NCI-H1105 treated with DMSO at 0.1 percent for 48 hours (cell line): ENCODE results near the gene IGHMBP2.

Experiments used
- DNase-seq: peaks from one replicate; lab custom pipeline; 2025; lab: John Stamatoyannopoulos, UW

Gene IGHMBP2

DNA sequence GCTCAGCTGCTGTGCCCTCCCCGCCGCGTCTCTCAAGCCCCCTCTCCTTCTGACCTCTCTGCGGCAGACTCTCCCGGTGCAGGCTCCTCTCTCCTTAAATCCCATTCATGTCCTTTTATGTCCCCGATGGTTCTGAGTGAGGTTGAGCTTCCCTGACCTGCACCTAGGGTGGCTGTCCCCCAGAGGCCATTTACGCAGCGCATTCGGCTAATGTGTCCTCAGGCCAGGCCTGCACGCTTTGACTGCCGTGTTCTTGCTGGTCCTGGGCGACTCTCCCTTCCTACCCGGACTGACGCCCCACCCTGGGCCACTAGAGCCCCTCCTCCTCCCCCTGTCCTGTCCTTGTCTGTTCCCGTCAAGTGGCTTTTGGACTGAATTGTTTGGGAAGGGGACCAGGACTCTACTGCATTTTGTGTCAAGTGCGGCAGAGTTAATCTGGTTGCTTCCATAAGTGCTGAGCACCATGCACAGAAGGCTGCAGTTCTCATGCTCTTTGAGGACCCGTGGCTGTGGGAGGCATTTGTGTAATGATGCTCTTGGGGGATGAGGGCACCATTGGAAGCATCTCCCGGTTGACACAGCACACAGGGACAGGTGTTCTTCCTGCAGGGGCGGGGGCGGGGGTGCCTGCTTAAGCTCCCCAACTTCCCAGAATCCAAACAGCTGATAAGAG, 37.1 kb downstream of the IGHMBP2 start:
- DNase-seq = no peak

DNA sequence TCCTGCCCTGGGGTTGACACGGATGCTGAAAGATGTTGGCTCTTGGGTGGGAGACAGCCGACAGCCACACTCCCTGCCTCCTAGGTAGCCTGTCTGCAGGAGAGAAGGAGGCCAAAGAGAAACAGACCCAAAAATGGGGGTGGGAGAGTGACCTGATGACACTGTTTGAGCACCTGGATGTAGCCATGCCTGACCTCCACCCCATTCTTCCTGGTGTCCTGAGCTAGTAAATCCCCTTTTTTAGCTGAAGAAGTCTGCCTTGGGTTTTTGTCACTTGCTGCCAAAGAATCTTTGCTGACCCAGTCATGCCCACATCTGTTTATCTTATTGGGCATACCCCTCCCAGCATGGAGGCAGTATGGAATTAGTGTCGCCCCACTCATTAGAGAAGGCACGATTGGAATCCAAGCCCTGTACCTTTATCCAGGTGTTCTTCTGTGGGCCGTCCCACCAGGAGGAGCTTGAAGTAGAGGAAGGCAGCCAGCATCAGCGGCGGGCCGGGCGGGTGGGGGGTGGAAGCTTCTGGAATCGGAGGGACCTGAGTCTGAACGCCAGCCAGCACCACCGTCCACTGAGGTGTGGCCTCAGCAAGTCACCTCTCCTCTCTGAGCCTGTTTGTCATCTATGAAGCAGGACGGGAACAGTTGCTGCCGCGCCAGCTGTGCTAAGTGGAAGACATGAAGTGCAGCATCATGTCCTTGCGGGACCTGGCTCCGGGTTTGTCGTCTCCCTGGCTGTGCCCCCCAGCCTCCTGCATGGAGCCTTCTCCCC, 37.8 kb downstream of the IGHMBP2 start:
- DNase-seq = no peak

DNA sequence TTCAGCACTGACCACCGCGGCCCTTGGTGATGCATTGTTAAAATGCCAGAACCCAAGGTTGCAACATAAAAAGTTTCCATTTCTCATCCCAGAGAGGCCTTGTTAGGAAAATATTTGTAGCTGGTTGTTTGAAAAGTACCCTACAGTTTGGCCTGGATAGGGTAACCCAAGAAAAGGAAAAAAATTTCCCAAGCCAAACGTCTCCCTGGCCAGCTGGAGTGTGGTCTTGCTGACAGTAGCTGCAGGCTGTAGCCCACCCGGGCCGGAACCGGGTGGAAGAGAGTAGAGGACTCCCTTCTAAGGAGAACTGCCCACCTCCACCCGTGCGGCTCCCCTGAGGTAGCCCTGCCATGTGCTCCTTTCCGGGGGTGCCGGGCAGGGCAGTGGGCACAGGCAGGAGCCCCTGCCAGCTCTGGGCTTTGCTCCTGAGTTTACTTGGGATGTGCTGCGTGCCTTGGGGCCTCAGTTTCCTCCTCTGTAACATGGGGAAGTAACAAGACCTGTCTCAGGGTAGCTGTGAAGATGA, 38.5 kb downstream of the IGHMBP2 start:
- DNase-seq = no peak

- no peak for DNase-seq
Observed at GRCh38 chr11:68942751-68943271, 39.1 kb downstream of the IGHMBP2 start.

DNA sequence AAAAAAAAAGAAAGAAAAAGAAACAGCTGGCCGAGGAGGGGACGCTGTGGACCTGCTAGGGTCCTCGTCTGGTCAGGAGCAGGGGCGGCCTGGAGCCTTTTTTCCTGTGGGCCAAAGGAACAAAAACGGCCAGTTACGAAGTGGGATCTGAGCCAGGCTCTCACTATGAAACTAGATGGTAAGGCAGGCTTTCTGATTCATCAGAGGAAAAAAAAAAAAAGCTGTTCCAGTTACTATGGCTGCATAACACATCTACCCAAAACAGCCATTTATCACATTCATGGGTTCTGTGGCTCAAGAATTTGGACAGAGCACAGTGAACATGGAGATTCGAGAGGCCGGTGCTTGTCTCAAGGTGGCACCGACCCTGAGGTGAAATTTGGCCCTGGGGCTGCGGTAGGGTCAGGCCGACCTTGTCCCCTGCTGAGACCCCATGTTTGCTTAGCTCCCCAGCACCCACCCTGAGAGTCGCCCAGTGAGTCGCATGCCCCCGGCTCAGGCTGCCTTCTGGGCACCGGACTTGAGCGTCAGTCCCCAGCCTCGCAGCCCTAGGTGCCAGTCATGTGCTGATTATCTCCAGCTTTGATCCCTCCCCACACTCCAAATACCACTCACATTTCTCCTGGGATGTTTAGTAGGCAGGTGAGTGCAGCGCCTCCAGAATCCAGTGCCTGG, 42.9 kb downstream of the IGHMBP2 start:
- DNase-seq = no peak

GRCh38 chr11:68947151-68947550, 43.5 kb downstream of the IGHMBP2 start:
- no peak for DNase-seq

DNA sequence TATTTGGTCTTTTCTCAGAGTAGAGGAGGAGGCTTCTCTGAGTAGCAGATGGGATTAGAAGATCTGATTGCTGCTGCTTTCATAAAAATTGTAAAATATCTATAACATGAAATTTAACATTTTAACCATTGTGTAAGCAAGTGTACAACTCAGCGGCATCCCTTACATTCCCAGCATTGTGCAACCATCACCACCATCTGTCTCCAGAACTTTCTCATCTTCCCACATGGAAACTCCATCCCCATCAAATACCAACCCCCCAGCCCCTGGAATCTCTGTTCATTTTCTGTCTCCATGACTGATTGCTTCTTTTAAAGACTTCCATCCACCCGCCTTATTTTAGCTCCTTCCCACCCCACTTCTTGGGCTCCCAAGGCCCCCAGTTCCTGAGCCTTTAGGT, 44.8 kb downstream of the IGHMBP2 start:
- no peak for DNase-seq

DNA sequence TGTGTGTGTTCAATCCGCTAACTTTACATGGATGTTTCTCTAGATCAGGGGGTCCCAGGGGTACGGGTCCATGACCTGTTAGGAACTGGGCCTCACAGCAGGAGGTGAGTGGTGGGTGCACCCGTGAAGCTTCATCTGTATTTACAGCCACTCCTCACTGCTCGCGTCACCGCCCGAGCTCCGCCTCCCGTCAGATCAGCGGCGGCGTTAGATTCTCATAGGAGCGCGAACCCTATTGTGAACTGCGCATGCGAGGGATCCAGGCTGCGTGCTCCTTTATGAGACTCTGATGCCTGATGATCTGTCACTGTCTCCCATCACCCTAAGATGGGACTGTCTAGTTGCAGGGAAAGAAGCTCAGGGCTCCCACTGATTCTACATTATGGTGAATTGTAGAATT, 45.2 kb downstream of the IGHMBP2 start:
- no peak for DNase-seq

DNA sequence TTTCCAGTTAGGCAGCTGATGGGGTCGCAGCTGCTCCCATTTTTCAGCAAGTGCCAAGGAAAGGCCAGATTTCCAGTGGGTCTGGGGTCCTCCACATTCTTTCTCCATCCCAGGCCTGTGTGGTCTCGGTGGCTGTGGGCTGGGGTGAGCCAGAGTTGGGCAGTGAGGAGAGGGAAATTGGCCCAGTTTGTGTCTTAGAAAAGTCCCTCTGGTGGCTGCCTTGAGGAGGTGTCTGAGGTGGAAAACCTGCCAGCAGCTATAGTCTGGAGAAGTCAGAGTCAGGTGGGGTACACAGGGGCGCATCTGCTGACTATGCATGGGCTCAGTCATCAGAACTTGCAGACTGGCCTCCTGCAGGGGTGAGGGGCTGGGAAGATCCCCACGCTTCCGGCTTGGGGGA, 46.6 kb downstream of the IGHMBP2 start:
- no peak for DNase-seq

- no peak for DNase-seq
Observed at GRCh38 chr11:68950762-68951161, 47.1 kb downstream of the IGHMBP2 start.

DNA sequence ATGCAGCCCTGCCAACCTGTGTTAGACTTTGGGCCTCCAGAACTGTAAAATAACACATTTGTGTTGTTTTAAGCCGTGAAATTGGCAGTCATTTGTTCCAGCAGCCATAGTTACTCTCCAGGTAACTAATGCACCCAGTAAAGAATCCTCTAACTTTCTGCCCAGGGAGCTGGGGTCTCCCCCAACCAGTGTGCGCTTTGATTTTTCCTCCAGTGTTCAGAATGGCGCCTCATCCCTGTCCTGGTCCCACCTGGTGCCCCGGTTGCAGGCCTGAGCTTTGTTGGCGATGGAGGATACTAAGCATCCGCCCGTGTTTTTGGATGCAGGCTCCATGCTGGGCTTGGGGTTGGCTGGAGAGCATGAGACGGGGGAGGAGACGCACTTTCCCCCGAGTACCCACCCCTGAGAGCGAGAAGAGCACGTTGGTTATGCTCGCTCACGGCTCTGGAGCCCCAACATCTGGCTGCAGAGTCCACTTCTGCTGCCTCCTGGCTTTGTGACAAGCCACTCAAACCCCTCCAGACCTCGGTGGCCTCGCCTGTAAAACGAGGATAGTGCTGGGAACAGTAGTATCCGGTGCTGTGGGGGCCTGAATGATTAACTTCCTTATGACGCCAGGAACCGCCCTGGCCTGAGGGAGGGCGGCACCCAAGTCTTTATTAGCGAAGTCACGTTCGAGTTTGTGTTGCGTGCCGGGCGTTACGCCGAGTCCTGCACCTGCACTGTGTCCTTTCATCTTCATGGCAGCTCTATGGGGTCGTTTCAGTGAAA, 51.3 kb downstream of the IGHMBP2 start:
- no peak for DNase-seq

GRCh38 chr11:68955607-68955958, 51.9 kb downstream of the IGHMBP2 start:
- DNase-seq = no peak

DNA sequence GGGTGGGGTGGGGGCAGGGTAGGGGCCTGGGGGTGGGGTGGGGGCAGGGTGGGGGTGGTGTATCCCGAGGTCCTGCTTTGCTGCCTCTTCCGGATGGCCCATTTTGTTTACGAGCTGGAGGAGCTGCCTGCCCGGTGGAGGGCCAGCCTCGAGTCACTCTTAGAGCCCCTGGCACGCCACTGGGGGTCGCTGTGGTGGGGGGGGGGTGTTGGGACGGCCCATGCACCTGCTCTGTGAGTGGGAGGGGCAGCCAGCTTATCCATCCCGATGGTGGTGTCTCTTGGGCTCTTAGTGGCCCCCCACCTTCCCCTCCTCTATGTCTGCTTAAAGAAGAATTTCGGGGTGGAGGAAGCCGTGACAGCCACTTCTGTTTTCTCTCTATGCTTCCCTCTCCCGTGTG, 52.5 kb downstream of the IGHMBP2 start:
- no peak for DNase-seq

DNA sequence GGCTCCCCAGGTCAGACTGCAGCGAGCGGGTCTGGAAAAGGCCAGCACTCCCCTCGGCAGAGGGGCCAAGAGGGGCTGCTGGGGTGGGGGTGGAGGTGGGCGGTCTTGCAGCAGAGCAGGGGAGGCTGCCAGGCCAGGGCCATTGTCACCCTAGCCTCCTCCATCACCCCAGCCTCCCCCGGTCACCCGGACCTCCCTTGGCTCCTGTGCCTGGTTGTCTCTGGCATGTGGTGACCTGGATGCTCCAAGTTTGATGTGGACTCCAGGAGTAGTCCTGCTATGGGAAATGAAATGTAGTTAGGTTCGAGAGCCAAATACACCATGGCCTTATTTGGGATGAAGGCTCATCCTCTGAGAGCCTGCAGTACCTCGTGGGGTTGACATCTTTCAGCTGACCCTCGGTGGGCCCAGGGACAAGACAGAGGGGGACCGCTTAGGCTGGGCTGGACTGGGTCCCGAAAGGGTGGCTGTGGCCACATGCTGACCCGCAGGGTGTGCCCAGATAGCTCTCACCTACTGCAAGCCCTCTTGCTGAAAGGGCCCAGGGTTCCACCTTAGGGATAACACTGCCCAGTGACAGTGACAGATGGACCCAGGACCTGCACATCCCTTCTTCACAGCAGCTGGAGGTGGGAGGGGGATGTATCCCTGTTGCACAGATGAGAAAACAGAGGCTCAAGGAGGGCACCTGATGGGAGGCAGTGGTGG, 53.0 kb downstream of the IGHMBP2 start:
- no peak for DNase-seq

- DNase-seq = no peak
Observed at GRCh38 chr11:68958211-68958610, 54.5 kb downstream of the IGHMBP2 start.

GRCh38 chr11:68959465-68960293, 56.0 kb downstream of the IGHMBP2 start:
- no peak for DNase-seq

DNA sequence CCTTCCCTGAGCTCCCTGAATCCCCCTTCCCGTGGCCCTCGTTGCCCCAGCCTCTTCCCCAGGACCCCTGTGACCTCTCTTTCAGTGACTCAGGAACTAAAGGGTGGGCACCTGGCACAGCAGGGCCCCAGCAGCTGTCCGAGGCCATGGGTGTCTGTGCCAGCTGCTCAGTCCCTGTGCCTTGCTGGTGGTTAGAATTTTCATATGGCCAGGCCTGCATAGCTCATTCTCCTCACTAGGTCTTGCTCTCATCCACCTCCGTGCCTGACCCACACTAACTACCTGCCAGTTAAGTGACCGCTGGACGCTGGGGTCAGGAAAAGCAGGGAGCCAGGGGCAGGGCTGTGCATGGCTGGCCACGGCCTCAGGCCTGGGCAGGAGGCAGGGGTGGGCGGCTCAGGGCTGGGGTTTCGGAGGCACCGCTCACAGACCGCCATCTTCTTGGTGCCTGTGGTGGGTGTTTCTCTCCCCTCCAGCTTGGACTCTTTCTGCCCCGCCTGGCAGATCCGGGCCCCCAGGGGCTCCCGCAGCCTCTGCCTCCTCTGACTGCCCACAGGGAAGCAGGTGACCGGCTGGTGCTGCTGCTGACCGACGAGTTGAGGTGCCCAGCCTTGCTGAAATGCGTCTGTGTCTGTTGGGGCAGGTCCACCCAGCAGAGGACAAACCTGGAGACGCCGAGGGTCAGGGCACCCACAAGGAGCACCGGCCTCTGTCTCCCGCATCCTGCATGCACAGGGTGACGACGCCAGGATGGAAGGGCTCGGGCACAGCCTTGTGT, 56.8 kb downstream of the IGHMBP2 start:
- no peak for DNase-seq

- no peak for DNase-seq
Observed at GRCh38 chr11:68961245-68961644, 57.6 kb downstream of the IGHMBP2 start.

DNA sequence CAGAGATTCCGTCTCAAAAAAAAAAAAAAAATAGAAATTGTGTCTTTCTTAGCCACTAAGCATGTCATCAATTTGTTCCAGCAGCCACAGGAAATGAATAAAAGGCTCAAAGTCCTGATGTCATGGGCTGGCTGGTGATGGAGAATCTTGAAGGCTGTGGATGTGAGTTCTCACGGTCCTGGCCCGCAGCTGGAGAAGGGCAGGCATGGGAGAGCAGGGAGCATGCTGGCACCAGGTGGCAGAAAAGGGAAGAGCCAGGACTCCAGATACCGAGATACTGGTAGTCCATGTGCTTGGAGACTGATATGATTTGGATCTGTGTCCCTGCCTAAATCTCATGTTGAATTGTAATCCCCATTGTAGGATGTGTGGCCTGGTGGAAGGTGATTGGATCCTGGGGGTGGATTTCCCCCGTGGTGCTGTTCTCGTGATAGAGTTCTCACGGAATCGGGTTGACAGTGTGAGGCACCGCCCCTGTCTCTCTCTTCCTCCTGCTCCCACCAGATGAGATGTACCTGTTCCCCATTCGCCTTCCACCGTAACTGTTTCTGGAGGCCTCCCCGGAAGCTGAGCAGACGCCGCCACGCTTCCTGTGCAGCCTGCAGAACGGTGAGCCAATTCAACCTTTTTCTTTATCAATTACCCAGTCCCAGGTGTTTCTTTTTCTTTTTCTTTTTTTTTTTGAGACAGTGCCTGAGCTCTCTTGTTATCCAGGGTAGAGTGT, 59.0 kb downstream of the IGHMBP2 start:
- no peak for DNase-seq
